ENCODE data around the gene CSNK1G1.

Gene CSNK1G1

DNA sequence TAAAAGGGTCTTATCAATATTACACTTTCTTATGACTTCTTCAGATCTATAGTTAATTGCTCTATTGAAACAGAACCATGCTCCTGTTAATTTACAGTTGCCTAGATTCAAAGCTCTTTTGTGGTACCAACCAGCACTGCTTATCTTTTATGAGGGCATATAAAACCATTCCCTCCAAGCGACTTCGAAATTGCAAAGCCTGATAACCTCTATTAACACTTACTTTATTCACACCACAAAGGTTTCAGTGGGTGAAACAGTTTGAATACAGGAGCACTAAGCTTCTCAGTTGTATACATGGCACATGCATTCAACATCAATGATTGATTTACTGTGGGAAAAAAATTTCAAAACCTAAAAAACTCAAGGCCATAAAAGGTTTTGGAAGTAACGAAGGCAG lies 118.3 kb downstream of the CSNK1G1 start:
- H3K27ac Mint-ChIP-seq: no peak overlapping the region
- TF ChIP-seq, protein P1, sequence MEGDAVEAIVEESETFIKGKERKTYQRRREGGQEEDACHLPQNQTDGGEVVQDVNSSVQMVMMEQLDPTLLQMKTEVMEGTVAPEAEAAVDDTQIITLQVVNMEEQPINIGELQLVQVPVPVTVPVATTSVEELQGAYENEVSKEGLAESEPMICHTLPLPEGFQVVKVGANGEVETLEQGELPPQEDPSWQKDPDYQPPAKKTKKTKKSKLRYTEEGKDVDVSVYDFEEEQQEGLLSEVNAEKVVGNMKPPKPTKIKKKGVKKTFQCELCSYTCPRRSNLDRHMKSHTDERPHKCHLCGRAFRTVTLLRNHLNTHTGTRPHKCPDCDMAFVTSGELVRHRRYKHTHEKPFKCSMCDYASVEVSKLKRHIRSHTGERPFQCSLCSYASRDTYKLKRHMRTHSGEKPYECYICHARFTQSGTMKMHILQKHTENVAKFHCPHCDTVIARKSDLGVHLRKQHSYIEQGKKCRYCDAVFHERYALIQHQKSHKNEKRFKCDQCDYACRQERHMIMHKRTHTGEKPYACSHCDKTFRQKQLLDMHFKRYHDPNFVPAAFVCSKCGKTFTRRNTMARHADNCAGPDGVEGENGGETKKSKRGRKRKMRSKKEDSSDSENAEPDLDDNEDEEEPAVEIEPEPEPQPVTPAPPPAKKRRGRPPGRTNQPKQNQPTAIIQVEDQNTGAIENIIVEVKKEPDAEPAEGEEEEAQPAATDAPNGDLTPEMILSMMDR (IDR thresholded peaks at IDR 0.05; ENCODE audit: unreplicated experiment in 3 of 3): no peak

DNA sequence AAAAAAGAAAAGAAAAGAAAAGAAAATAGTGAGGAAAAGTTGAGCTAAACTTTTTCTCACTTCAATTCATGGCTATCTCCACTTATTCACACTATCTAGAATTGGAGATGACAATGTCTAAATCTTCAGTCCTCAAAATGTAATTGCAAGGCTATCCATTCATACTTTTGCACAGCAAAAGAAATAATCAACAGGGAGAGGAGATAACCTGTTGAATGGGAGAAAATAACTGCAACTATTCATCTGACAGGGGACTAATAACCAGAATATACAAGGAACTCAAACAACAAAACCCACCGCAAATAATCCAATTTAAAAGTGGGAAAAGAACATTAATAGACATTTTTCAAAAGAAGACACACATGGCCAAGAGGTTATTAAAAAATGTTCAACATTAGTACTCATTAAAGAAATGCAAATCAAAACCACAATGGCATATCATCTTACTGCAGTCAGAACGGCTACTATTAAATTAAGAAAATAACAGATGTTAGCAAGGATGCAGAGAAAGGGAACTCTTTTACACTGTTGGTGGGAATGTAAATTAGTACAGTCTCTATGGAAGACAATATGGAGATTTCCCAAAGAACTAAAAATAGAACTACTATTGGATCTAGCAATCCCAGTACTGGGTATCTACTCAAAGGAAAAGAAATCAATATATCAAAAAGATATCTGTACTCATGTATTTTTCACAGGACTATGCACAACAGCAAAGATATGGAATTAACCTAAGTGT lies 119.6 kb downstream of the CSNK1G1 start:
- H3K4me1 Mint-ChIP-seq: no peaks in the 10 kb centered on the region
- no peaks in the 10 kb centered on the region for H3K27me3 Mint-ChIP-seq (ENCODE audit: low read depth)
- no peak overlapping the region for H3K27ac Mint-ChIP-seq
- no peak overlapping the region for H3K4me3 Mint-ChIP-seq
- TF ChIP-seq, protein P1 (IDR thresholded peaks at IDR 0.05; ENCODE audit: unreplicated experiment in 3 of 3): no peak
- H3K9me3 Mint-ChIP-seq: no peaks in the 10 kb centered on the region
- H3K36me3 Mint-ChIP-seq (ENCODE audit: low read depth): no peaks in the 10 kb centered on the region

More for the DNA sequence above, 118.3 kb downstream of the CSNK1G1 start:
- peaks cover 10% of the 10 kb centered on the region for H3K36me3 Mint-ChIP-seq (ENCODE audit: low read depth)
- no peaks in the 10 kb centered on the region for H3K27me3 Mint-ChIP-seq (ENCODE audit: low read depth)
- no peak overlapping the region for H3K4me3 Mint-ChIP-seq
- peaks cover 5% of the 10 kb centered on the region for H3K9me3 Mint-ChIP-seq
- H3K4me1 Mint-ChIP-seq: no peaks in the 10 kb centered on the region

DNA sequence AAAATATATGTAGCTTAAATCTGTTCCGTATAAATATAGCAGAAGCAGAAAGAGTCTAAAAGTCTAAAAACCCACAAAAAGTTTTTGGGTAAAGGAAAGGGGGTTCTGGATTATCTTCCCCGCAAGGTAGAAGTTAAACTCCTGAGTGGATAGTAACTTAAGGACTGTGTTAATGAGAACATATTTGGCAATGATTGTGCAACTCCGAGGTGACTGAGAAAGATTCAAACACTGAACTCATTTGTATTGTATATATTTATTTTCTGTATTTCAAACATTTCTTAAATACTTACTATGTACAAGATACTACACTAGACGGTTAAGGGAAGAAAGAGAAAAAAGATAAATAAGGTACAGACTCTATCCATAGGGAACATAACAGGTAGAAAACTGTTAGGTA lies 120.4 kb downstream of the CSNK1G1 start:
- H3K4me1 Mint-ChIP-seq: no peaks in the 10 kb centered on the region

DNA sequence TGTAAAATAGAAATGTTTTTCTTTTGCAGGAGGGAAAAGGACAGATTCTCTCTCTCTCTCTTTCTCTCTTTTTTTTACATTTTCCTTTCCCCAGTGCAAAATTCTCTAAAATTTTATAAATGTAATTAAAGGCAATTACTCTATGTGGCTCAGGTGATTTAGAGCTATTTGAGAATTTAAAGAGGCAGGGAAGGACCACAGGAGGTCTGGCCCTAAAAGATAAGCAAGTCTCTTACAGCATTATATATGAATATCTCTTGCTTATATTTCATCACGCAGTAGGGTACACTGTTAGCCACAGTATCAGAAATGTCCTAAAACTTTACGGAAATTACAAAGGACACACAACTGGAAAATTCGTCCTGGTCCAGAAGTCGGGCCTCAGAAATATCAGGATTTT lies 122.7 kb downstream of the CSNK1G1 start:
- Mint-ChIP-seq H3K27ac (no peak overlapping the region), H3K36me3 (ENCODE audit: low read depth) (no peaks in the 10 kb centered on the region), H3K9me3 (no peaks in the 10 kb centered on the region), H3K27me3 (ENCODE audit: low read depth) (no peaks in the 10 kb centered on the region), H3K4me1 (no peaks in the 10 kb centered on the region), H3K4me3 (no peak overlapping the region)
- TF ChIP-seq, protein P1 (IDR thresholded peaks at IDR 0.05; ENCODE audit: unreplicated experiment in 3 of 3): no peak

More for the DNA sequence above, 120.4 kb downstream of the CSNK1G1 start:
- TF ChIP-seq, protein P1 (IDR thresholded peaks at IDR 0.05; ENCODE audit: unreplicated experiment in 3 of 3): no peak
- Mint-ChIP-seq H3K36me3 (ENCODE audit: low read depth) (no peaks in the 10 kb centered on the region), H3K9me3 (no peaks in the 10 kb centered on the region), H3K27ac (no peak overlapping the region), H3K4me3 (no peak overlapping the region), H3K27me3 (ENCODE audit: low read depth) (no peaks in the 10 kb centered on the region)

DNA sequence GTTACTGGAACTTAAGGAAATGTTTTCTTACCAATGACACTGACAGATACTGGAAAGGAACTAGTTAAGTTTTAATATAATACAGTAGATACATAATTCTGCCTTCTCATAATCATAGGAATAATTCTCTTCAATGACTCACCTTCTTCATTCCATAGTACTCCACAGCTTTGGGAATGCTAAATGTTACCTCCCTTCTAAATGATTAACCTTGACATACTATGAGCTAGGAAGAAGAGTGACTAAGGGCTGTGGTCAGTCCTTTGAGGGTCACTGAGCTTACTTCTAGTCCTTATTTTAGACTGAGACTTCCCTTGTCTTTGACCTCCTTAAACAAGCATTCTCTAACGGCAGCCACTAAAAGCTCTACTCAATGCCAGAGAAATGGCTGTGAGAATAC lies 123.6 kb downstream of the CSNK1G1 start:
- Mint-ChIP-seq H3K4me1 (no peaks in the 10 kb centered on the region), H3K4me3 (no peak overlapping the region)
- TF ChIP-seq, protein P1 (IDR thresholded peaks at IDR 0.05; ENCODE audit: unreplicated experiment in 3 of 3): no peak

More for the DNA sequence above, 123.6 kb downstream of the CSNK1G1 start:
- Mint-ChIP-seq H3K36me3 (ENCODE audit: low read depth) (no peaks in the 10 kb centered on the region), H3K9me3 (no peaks in the 10 kb centered on the region), H3K27ac (peak overlapping the region in 1 of 3 experiments; percentile 62), H3K27me3 (ENCODE audit: low read depth) (no peaks in the 10 kb centered on the region)
